Head of caudate nucleus (tissue), 42 donors: ENCODE measurements around the gene DLG4.

Experiments used
- DNase-seq, 42 donors: peaks; one replicate each; pipeline versions ENCODE4 v3.0.0 to v3.0.0-alpha.2; 2020 to 2021; ENCODE audit warnings: mixed read lengths in 7 of 42
- intact Hi-C: fragments of 100-400 bp; cut with DNase I; formaldehyde crosslinking; loops from one replicate; pipeline ENCODE4 v1.15.0; 2022

Gene DLG4

DNA sequence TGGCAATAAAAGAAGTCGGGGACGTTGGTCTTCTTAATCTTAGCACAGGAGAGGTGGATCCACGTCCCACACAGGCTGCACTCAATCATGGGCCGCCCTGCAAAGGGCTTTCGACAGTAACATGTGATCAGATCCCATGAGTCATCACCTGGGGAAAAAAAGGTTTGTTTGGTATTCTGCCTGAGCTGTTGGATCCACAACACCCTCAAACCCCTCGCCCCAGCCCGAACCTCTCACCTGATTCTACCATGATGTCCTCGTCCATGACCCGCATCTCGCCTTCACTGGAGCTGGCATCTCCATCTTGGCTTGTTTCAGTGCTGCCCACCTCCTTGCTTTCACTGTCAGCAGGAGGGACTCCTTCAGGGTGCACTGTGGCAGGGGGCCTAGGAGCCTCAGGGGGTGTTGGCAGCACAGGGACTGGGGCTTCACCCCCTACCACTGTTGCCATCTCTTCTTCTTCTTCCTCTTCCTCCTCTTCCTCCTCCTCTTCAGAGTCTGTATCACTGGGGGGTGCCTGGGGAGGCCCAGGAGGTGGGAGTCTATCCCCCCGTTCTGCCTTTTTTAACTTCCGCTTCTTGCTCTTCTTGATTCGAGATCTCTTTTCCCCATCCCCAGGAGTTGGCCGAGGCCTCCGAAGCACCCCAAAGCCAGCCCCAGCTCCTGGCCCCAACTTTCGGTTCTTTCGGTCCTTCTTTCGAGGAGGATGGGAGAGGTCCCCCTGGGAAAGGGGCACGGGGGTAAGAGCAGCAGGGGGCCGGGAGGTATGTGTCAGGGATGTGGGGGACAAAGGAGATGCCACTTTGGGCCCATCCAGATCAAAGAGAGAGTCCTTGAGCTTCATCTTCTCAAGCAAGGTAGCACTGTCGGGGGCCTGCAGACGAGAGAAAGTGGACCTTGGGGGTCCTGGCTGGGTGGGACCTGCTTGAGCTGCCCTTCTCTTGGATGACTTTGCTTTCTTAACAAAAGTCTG, 16.3 kb upstream of the DLG4 start:
- intact Hi-C loops, result no loop called here

DNA sequence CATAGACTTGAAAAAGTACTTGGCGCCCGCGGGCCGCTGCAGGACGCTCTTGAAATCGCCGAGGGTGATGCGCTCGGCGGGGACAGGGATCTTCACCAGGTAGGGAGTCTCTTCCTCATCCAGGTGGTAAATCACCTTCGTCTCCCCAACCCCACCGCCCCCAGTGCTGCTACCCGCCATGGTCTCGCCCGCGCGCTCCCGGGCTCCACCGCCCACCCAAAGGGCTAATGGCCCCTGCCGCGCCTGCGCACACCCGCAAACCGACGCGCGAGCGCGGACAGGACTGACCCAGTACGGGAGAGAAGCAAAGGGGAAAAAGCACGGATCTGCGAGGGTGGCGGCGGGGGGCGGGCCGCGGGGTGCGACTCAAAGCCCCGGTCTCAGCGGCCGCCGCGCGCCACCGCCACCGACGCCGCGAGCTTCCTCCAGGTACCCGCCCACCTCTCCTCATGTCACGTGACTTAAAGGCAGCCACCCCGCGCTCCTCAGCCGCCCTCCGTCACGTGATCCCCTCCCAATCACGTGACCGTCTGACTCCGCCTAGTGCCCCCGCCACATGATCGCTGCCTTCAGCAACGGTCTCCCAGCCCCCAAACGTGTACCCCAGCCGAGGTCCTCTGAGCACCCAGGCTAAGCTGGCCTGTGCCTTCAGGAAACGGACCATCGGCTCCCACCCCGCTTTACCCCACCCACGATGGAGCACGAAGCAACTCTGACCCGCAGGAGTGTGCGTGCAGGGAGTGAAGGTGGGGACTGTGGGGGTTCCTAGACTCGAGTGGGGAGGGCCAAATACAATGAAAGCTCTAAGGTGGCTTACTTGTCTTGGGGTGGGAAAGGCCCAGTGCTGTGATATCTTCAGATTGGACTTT, 14.7 kb upstream of the DLG4 start, which contains the start of gene DVL2:
Gene DVL2, minus strand, starts transcription at position 435 of the 869 bp plus-strand sequence. Its CDS starts 255 bp downstream, at position 180.
- DNase-seq, result peak; percentile 93 to 99 (median 96)
- intact Hi-C loops, result no loop called here

More for the DNA sequence above, 16.3 kb upstream of the DLG4 start:
- peak in 4 of 42 donors; percentile 33 to 59 (median 46) for DNase-seq

DNA sequence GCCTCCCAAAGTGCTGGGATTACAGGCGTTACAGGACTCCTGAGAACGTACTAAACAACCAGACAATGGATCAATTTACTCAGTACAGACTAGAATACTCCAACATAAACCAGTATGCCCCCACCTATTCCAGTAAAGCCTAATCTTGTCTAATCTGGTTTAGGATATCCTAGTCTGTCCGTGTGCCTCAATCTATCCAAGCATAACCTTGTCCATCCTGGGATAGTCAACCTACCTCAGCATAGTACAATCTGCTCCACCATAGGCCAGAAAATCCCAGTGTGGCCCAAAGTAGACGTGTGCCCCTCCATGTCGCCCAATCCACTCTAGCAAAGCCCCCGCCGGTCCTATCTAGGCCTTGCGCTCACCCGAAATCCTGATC, 14.1 kb upstream of the DLG4 start:
- no peak for DNase-seq
- intact Hi-C loops, result no loop called here

DNA sequence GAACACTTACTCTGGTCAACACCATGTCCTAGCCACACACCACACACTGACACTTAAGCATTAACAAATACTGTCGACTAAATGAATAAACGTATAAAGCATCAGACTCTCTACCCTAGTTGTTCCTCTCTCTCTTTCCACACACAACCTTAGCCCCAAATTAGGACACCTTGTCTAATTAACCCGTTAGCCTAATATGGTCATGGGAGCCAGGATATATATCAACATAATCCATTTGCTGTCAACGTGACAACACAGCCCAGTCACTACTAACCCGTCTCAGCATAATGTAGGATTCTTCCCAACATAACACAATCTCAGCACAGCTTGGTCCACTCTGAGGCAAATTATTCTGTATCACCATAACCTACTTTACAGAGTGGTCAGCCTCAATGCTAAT, 12.5 kb upstream of the DLG4 start:
- DNase-seq, result no peak

DNA sequence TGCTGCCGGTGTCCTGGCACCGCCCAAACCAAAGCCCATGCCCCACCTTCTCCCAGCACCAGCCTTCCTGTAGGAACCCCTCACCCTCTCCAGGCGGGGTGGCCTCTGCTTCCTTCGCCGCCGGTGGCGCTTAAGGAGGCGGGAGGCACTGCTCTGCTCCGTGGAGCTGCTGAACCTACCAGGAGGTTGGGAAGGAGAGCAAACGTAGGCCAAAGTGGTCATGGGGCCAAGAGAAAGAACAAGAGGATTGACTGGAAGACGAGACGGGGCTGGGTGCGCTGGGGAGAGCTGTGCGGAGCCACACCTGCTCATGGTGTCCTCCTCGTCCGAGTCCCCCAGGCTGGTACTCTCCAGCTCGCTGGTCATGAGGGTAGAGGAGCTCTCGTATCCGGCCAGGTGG, 9.9 kb upstream of the DLG4 start:
- intact Hi-C loops, result no loop called here
- no peak for DNase-seq

More for the DNA sequence above, 12.5 kb upstream of the DLG4 start:
- intact Hi-C loops, result no loop called here

DNA sequence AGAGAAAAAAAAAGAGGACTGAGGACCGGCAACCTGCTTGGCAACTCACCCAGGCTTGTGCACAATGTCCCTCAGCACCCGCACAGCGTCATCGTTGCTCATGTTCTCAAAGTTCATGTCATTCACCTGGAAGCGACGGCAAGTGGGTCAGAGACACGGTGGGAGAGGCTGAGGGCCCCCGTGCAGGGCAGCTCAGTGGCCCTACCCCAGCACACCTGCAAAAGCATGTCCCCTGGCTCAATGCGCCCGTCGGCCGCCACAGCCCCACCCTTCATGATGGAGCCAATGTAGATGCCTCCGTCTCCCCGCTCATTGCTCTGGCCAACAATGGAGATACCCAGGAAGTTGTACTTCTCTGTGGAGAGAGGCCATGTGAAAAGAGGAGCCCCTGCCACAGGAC, 9.3 kb upstream of the DLG4 start:
- intact Hi-C loops, result no loop called here
- DNase-seq, result no peak

DNA sequence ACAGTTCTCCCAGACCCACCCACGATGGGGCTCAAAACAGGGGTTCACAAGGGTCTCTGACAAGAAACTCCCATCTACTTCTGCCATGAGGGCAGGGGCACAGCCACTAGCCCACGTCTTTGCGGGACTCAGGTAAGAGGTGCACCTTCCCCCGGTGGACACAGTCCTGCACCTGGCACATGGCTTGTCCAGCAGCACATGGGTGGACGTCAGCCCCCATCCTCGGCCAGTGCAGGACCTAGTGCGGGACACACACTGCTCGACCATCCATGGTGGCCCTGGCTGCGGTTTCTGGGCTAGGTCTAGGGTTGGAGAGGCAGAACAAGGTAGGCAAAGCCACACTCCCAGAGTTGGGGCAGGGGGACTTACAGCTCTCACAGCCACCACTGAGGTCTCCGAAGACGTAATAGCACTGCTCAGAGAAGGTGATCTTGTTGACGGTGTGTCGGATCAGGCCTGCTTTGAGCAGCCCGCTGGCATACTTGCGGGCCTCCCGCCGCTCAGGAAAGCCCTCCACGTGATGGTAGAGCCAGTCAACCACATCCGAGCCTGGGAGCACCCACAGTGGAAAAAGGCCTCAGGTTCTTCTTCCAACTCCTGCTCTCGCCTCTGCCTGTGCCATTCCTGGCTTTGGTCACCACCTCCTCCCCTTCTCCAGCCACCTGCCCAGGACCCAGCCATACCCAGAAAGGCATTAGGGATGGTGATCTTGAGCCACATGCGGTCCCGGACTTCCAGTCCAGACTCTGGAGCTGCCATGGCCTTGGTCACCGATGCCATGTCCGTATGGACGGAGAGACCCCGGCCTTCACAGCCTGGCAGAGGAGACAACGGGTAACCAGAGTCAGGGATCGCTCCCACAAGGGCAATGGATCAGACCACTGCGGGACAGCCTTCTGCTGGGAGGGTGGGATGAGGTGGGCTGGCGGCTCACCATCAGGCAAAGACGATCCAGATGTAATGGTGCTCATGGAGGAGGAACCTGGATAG, 7.4 kb upstream of the DLG4 start:
- intact Hi-C loops, result no loop called here
- no peak for DNase-seq

DNA sequence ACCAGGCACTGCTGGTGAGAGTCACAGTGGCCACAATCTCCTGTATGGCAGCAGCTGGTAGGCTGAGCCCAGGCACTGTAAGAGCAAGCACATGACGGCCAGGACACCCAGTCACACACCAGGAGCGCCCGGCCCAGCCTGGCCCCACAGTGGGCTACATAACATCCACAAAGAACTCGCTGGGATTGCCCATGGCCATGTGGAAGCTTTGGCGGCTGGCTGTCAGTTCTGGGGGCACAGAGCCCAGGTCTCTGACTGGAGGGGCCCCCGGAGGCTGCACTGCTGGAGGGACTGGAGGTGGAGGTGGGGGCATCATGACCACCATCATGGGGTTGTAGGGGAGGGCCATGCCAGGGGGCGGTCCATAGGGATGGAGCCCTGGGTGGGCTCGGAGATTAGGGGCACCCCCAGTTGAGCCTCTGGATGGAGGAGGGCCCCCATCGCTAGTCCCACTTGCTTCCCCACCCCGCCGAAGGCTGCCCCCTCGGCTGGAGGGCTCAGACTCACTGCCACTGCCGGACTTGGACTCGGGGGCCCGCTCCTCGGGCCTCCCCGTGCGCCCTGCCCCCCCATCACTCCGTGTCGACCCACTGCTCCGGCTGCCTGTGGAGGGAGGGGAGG, 6.2 kb upstream of the DLG4 start:
- intact Hi-C loops, result no loop called here
- DNase-seq, result no peak

DNA sequence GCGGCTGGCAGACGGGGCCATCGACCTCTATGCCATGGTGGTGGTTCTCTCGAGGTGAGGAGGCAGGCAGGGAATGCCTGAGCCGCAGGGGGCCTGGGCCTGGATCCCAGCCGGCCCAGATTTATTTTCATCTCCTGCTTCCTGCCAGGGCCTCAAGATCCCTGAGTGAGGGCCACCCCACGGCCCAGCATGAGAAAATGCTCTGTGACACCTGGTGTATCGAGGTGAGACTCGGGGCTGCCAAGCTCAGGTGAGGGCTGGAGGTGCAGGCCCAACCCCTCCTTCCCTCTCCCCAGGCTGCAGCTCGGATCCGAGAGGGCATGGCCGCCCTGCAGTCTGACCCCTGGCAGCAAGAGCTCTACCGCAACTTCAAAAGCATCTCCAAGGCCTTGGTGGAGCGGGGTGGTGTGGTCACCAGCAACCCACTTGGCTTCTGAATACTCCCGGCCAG, 5.0 kb upstream of the DLG4 start:
- DNase-seq, result no peak
- intact Hi-C loops, result no loop called here

DNA sequence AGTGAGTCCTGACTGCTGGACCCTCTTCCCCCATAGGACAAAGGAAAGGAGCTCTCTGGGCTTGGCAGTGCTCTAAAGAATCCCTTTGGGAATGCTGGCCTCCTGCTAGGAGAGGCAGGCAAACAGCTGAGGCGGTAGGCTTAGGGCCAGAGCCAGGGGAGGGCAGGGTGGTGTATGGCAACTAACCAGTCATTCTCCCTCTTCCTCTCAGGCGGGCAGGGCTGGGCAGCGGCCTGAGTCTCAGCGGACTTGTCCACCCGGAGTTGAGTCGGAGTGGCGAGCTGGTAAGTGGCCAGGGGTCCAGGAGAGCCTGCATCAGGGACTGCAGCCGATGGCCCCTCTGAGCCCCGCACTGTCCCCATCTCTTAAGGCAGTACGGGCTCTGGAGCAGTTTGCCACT, 4.5 kb upstream of the DLG4 start:
- DNase-seq, result no peak
- intact Hi-C loops, result no loop called here

DNA sequence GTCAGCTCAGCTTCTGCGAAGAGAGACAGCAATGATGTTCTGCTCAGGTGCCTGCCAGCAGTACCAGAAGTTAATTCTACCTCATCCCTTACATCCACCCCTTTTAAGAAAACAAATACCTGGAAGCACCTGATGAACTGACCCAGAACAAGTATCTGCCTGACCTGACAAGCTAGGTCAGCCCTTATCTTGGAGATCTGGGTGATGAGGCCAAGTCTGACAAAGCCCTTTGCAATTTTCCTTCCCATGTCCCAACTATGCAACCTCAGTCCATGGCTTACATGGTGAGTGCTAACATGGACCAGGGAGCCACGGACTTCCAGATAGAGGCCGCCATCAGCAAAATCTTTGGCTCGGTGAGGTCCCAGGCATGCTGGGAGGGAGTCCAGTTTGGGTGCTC, 3.7 kb upstream of the DLG4 start:
- intact Hi-C loops, result no loop called here
- DNase-seq, result no peak

DNA sequence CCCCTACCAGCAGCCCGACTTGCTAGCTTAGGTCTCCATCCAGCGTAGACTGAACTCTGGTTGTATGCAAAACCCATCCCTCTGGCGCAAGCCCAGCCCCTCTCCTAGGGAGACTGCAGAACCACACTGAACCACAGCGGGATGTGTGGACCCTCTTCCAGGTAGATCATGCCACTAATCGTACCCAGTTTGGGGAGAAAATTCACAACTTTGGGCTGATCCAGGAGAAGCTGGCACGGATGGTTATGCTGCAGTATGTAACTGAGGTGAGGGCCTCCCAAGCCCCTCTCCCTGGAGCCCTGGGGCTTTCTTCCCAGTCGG, 3.3 kb upstream of the DLG4 start:
- intact Hi-C loops, result no loop called here
- DNase-seq, result no peak

DNA sequence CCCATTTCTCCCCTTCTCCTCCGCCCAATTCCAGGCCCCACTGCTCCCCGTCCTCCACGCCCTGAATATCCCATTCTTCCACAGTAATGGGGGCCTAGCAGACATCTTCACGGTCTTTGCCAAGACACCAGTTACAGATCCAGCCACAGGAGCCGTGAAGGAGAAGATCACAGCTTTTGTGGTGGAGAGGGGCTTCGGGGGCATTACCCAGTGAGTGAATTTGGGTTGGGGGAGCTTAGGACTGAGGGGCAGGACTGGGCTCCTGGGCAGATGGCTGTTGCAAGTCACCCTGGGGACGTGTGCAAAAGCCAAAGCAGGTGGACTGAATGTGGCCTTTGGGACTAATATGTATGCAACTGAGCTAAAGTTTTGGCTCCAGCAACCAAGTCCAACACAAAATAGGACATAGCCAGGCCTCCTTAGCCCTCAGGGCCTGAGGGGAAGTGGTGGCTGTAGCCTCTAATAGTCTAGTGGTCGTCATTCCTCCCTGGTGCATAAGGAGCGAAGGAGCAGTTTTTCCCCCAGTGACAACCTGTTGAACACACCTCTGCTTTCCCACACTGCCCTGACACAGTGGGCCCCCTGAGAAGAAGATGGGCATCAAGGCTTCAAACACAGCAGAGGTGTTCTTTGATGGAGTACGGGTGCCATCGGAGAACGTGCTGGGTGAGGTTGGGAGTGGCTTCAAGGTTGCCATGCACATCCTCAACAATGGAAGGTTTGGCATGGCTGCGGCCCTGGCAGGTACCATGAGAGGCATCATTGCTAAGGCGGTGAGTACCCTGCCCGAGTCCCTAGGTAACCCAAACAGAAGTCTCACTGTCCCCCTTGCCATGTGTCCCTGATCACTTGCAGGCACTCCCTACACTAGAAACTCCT, 2.7 kb upstream of the DLG4 start:
- intact Hi-C loops, result no loop called here
- DNase-seq, result no peak

DNA sequence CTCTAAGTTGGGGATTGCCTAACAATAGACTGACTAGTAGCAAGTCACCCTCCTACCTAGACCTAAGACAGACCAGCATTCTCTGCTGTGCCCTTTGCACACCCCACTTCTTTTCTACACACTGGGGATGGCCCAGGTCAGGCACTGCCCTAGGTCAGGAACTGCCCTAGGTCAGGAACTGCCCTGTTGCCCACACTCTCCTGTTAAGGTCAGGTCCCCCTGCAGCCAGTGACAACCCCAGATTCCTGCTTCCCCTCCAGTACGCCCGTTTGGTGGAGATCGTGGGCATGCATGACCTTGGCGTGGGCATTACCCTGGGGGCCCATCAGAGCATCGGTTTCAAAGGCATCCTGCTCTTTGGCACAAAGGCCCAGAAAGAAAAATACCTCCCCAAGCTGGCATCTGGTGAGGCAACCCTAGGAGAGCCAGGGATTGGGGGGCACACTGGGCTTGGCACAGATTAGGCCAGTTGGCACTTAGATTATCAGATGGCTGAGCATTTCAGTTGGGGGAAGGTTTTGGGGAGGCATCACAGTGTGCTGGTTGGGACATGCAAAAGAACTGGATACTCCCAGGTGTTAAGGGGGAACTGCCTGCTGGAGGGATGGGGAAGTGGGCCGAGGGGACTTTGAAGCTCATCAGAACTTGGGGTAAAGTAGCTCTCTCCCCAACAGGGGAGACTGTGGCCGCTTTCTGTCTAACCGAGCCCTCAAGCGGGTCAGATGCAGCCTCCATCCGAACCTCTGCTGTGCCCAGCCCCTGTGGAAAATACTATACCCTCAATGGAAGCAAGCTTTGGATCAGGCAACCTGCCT, 1.8 kb upstream of the DLG4 start:
- intact Hi-C loops, result no loop called here
- no peak for DNase-seq

DNA sequence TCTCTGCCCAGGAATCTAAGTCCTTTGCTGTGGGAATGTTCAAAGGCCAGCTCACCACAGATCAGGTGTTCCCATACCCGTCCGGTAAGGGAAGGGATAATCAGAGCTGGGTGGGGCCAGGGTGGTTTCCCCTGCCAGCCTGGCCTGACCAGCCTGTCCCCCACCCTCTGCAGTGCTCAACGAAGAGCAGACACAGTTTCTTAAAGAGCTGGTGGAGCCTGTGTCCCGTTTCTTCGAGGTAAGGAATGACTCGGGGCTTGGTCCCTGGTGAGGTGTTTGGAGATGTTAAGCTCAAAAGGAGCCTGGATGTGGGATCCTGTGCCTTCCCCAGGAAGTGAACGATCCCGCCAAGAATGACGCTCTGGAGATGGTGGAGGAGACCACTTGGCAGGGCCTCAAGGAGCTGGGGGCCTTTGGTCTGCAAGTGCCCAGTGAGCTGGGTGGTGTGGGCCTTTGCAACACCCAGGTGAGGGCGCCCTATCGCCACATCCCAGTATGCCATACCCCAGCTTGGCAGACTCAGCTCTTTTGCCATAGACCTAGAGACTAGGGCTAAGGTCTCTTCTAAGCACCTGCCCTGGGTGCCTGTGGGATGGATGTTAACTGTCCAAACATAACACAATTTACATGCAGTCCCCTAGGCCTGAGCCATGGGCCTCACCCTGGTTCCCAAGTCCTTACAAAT, 1.1 kb upstream of the DLG4 start:
- DNase-seq, result peak in 29 of 42 donors; percentile 42 to 76 (median 61)
- intact Hi-C loops, result no loop called here

DNA sequence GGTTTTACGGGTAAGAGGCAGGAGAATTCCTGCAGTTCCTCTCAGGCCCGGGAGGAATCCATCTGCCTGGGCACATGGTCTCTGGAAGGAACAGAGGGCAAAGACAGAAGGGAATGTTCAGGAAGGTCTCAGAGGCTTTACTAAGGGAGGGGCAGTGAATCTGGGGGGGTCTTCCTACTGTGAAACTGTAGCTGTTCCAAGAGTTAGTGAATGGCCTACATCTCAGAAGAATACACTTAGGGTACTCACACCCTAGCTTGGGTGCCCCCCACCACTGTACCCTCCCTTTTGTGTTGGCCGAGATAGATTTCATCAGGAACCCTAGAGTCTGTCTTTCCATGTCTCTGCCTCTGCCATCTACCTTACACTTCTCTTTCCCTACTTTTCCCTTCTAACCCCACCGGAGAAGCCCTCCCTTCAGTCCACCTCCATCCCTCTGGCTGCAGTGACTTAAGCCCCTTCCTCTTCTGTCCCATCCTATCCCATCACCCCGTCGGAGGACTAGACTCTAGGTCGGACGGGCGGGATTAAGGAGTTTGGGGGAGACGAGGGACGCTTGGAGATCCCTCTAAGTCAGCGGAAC, 316 bp downstream of the DLG4 start:
- intact Hi-C loops, result no loop called here
- DNase-seq, result no peak
